Right lobe of liver (tissue), 4 donors: ENCODE measurements around the gene MEGF10.

Experiments
- CTCF ChIP-seq, 4 donors: fragments of 200-600 bp in 3 of 4; fragments of 450-650 bp in 1 of 4; IDR thresholded peaks; one replicate each; pipeline versions ENCODE4 v1.5.1 to v1.8.0; 2016 to 2022; ENCODE audit warnings: antibody characterized with exemption in 4 of 4, mild to moderate bottlenecking in 2 of 4
- POLR2A ChIP-seq: fragments of 450-650 bp; IDR thresholded peaks from one replicate; pipeline ENCODE4 v1.6.1; 2017; ENCODE audit warnings: antibody characterized with exemption, mild to moderate bottlenecking
- donor health status: DM: no; HTN: no; CAD: no.
- donor health status: DM: no; HTN: no; CAD: no.
- donor health status: DM: no; HTN: yes; CAD: no.

- TF ChIP-seq CTCF (IDR thresholded peaks at IDR 0.05) (no peak), POLR2A (no peak)
Measured at GRCh38 chr5:127352068-127352467, 61.5 kb downstream of the MEGF10 start.
